DMS 273 (cell line): ENCODE results near the gene AMBN.

Experiments
- DNase-seq: peaks from one replicate; lab custom pipeline; 2025; ENCODE audit not compliant: unreplicated experiment; lab: John Stamatoyannopoulos, UW

The AMBN gene

GRCh38 chr4:70591955-70592582 is at the start of gene AMBN:
Gene AMBN (plus strand): TSS chr4:70592256. CDS start chr4:70592359, 103 bp downstream.
- no peak for DNase-seq

GRCh38 chr4:70544279-70544868 is 47.7 kb upstream of the AMBN start:
- peak; percentile 17 for DNase-seq

GRCh38 chr4:70556856-70557255 is 35.2 kb upstream of the AMBN start:
- DNase-seq, result no peak

GRCh38 chr4:70559211-70559830 is 32.7 kb upstream of the AMBN start:
- DNase-seq, result peak; percentile 50

- no peak for DNase-seq
Measured at GRCh38 chr4:70559924-70560323, 32.1 kb upstream of the AMBN start.

GRCh38 chr4:70564033-70564432 is 28.0 kb upstream of the AMBN start:
- DNase-seq, result no peak

- DNase-seq, result no peak
Measured at GRCh38 chr4:70570796-70571195, 21.3 kb upstream of the AMBN start.

GRCh38 chr4:70571772-70572171 is 20.3 kb upstream of the AMBN start:
- DNase-seq, result no peak

- no peak for DNase-seq
Measured at GRCh38 chr4:70575964-70576363, 16.1 kb upstream of the AMBN start.

GRCh38 chr4:70577220-70577927 is 14.7 kb upstream of the AMBN start:
- no peak for DNase-seq

- DNase-seq, result no peak
Measured at GRCh38 chr4:70581980-70582379, 10.1 kb upstream of the AMBN start.

GRCh38 chr4:70583952-70584834 is 7.9 kb upstream of the AMBN start:
- DNase-seq, result no peak

GRCh38 chr4:70586841-70587240 is 5.2 kb upstream of the AMBN start:
- DNase-seq, result no peak

- no peak for DNase-seq
Measured at GRCh38 chr4:70589785-70590184, 2.3 kb upstream of the AMBN start.

GRCh38 chr4:70594196-70594595 is 2.1 kb downstream of the AMBN start:
- no peak for DNase-seq

GRCh38 chr4:70600305-70600704 is 8.2 kb downstream of the AMBN start:
- no peak for DNase-seq

- DNase-seq, result no peak
Measured at GRCh38 chr4:70600977-70601376, 8.9 kb downstream of the AMBN start.

GRCh38 chr4:70601422-70602039 is 9.5 kb downstream of the AMBN start:
- peak; percentile 71 for DNase-seq

GRCh38 chr4:70603856-70604255 is 11.8 kb downstream of the AMBN start:
- no peak for DNase-seq

- no peak for DNase-seq
Measured at GRCh38 chr4:70606459-70606858, 14.4 kb downstream of the AMBN start.
